ENCODE data around the gene RNASE8.

DNA sequence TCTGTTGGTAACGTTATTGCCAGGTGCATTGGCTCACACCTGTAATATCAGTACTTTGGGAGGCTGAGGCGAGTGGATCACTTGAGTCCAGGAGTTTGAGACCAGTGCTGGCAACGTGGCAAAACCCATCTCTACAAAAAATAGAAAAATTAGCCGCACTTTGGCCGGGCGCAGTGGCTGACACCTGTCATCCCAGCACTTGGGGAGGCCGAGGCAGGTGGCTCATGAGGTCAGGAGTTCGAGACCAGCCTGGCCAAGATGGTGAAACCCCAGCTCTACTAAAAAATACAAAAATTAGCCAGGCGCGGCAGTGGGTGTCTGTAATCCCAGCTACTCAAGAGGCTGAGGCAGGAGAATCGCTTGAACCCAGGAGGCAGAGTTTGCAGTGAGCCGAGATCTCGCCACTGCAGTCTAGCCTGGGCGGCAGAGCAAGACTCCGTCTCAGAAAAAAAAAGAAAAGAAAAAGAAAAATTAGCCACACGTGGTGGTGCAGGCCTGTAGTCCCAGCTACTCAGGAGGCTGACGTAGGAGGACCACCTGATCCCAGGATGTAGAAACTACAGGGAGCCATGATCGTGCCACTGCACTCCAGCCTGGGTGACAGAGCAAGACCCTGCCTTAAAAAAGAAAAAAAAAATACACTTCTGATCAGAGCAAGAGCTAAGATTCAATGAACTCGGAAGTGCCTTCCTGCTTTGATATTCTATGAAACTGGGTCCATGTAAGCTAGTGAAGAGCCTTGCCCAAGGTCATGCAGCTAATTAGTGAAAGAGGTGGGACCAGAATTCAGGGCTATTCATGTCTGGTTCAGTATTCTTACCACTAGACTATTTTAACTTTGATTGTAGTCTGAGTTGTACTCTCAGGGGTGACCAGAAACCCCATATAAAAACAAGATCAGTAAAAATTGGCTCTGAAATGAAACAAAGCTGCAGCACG, 4.2 kb upstream of the RNASE8 start:
- TF ChIP-seq FOS (IDR thresholded peaks at IDR 0.05; ENCODE audit: low read depth, low read length) (no peak), POLR2A (IDR thresholded peaks at IDR 0.05; ENCODE audit: low read depth, low read length) (no peak), BHLHE40 (IDR thresholded peaks at IDR 0.05; ENCODE audit: low read depth, low read length) (no peak), RAD21 (IDR thresholded peaks at IDR 0.05; ENCODE audit: low read length) (no peak), MXI1 (IDR thresholded peaks at IDR 0.05; ENCODE audit: borderline replicate concordance, low read depth, low read length) (no peak)
- TF ChIP-seq, protein P1, sequence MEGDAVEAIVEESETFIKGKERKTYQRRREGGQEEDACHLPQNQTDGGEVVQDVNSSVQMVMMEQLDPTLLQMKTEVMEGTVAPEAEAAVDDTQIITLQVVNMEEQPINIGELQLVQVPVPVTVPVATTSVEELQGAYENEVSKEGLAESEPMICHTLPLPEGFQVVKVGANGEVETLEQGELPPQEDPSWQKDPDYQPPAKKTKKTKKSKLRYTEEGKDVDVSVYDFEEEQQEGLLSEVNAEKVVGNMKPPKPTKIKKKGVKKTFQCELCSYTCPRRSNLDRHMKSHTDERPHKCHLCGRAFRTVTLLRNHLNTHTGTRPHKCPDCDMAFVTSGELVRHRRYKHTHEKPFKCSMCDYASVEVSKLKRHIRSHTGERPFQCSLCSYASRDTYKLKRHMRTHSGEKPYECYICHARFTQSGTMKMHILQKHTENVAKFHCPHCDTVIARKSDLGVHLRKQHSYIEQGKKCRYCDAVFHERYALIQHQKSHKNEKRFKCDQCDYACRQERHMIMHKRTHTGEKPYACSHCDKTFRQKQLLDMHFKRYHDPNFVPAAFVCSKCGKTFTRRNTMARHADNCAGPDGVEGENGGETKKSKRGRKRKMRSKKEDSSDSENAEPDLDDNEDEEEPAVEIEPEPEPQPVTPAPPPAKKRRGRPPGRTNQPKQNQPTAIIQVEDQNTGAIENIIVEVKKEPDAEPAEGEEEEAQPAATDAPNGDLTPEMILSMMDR (conservative IDR thresholded peaks at IDR 0.05; ENCODE audit: low read depth, low read length) = no peak
